SK-N-SH (cell line): ENCODE data around the gene KCTD4. TPM values are rescaled to one million over a fixed set of nuclear protein-coding genes. Genes with fewer than 3 reads are reported as not detected.

Experiments
- CTCF ChIA-PET: fragments of 300-600, 350-600 bp; formaldehyde crosslinking; extraction: SDS; loops from one replicate; lab custom pipeline; 2021; lab: Yijun Ruan, JAX
- POLR2A ChIA-PET: fragments of 350-600 bp; sonication (Branson Sonifier 250); formaldehyde crosslinking; extraction: SDS; loops from one replicate; lab custom pipeline; 2020; ENCODE audit warnings: antibody characterized with exemption, inconsistent platforms; lab: Yijun Ruan, JAX
- DNase-seq: peaks from one replicate; pipeline ENCODE4 v3.0.0; 2012
- H2AFZ ChIP-seq: fragments of 200-600 bp; sonication (generic); 2 replicates; pipeline ENCODE4 v1.8.1; 2016; ENCODE audit warnings: antibody characterized with exemption, mild to moderate bottlenecking, low read depth
- H3F3A ChIP-seq: fragments of 200-600 bp; sonication (generic); replicated peaks from 2 replicates; pipeline ENCODE3; 2016; ENCODE audit warnings: antibody characterized with exemption, mild to moderate bottlenecking; ENCODE audit not compliant: insufficient read depth
- H3K27ac ChIP-seq, 2 experiments: fragments of 200-500 bp in 1 of 2; fragments of 200-600 bp in 1 of 2; sonication (Bioruptor generic) in 1 of 2; sonication (generic), shearing (Covaris generic) in 1 of 2; 2 replicates each; pipeline versions ENCODE4 v1.5.1 to v1.6.1; 2014 to 2016; ENCODE audit warnings: low read depth in 2 of 2, inconsistent platforms in 1 of 2, low read length in 1 of 2, mild to moderate bottlenecking in 1 of 2, mixed read lengths in 1 of 2
- H3K27me3 ChIP-seq: fragments of 200-600 bp; sonication (generic), shearing (Covaris generic); 2 replicates; pipeline ENCODE4 v1.6.1; 2016; ENCODE audit warnings: mixed run types; ENCODE audit not compliant: insufficient read depth
- H3K36me3 ChIP-seq, 2 experiments: fragments of 200-500 bp in 1 of 2; fragments of 200-600 bp in 1 of 2; sonication (Bioruptor generic) in 1 of 2; sonication (generic) in 1 of 2; replicated peaks in 1 of 2; 2 replicates each; pipeline versions ENCODE3 to v1.5.1; 2014 to 2016; ENCODE audit warnings: low read length in 1 of 2, mild to moderate bottlenecking in 1 of 2; ENCODE audit not compliant: insufficient read depth in 2 of 2, control insufficient read depth in 1 of 2
- H3K4me1 ChIP-seq, 2 experiments: fragments of 200-500 bp in 1 of 2; fragments of 200-600 bp in 1 of 2; sonication (Bioruptor generic) in 1 of 2; sonication (generic), shearing (Covaris generic) in 1 of 2; 2 replicates each; pipeline versions ENCODE4 v1.5.1 to v1.6.1; 2014 to 2016; ENCODE audit warnings: low read depth in 1 of 2, low read length in 1 of 2, mixed run types in 1 of 2; ENCODE audit not compliant: insufficient read depth in 2 of 2, control insufficient read depth in 1 of 2
- H3K4me2 ChIP-seq: fragments of 200-600 bp; sonication (generic), shearing (Covaris generic); 2 replicates; pipeline ENCODE4 v1.6.1; 2017; ENCODE audit warnings: mixed run types
- H3K4me3 ChIP-seq, 2 experiments: fragments of 200-500 bp in 1 of 2; fragments of 200-600 bp in 1 of 2; sonication (Bioruptor generic) in 1 of 2; sonication (generic), shearing (Covaris generic) in 1 of 2; 2 replicates each; pipeline versions ENCODE4 v1.5.1 to v1.8.1; 2014 to 2016; ENCODE audit warnings: low read depth in 2 of 2, inconsistent platforms in 1 of 2, low read length in 1 of 2, mild to moderate bottlenecking in 1 of 2, mixed read lengths in 1 of 2, moderate library complexity in 1 of 2
- H3K79me2 ChIP-seq: fragments of 200-600 bp; sonication (generic); 2 replicates; pipeline ENCODE4 v1.8.1; 2017; ENCODE audit warnings: mild to moderate bottlenecking; ENCODE audit not compliant: insufficient read depth
- H3K9ac ChIP-seq: fragments of 200-600 bp; sonication (generic); 2 replicates; pipeline ENCODE4 v1.6.1; 2017; ENCODE audit warnings: mixed run types
- H3K9me2 ChIP-seq: fragments of 200-600 bp; sonication (generic); 2 replicates; pipeline ENCODE4 v1.6.1; 2017; ENCODE audit warnings: mixed run types
- H3K9me3 ChIP-seq: fragments of 200-600 bp; sonication (generic); 2 replicates; pipeline ENCODE4 v1.6.1; 2017; ENCODE audit warnings: mixed run types, mild to moderate bottlenecking, moderate library complexity
- H4K20me1 ChIP-seq: fragments of 200-600 bp; sonication (generic); 2 replicates; pipeline ENCODE4 v1.6.1; 2017; ENCODE audit warnings: mild to moderate bottlenecking, mixed run types; ENCODE audit not compliant: insufficient read depth
- ELF1 ChIP-seq: IDR thresholded peaks from 2 replicates; pipeline ENCODE4 v1.4.0; 2012
- MXI1 ChIP-seq: IDR thresholded peaks from 2 replicates; pipeline ENCODE4 v1.6.1; 2012; ENCODE audit warnings: mild to moderate bottlenecking, low read depth, low read length, improper control_type of control experiment
- PBX3 ChIP-seq: IDR thresholded peaks from 2 replicates; pipeline ENCODE4; 2012
- RCOR1 ChIP-seq: fragments of 150-350 bp; IDR thresholded peaks from 2 replicates; pipeline ENCODE4 v1.6.1; 2017; ENCODE audit warnings: antibody characterized with exemption, low read length
- REST ChIP-seq: IDR thresholded peaks from 2 replicates; pipeline ENCODE4 v1.6.1; 2012; ENCODE audit warnings: mild to moderate bottlenecking, low read depth, low read length, moderate library complexity
- RXRA ChIP-seq: IDR thresholded peaks from 2 replicates; pipeline ENCODE4 v1.4.0; 2012; ENCODE audit warnings: low read depth, mild to moderate bottlenecking, borderline replicate concordance
- TCF12 ChIP-seq: IDR thresholded peaks from 2 replicates; pipeline ENCODE4 v1.4.0; 2012
- USF2 ChIP-seq: fragments of 150-350 bp; IDR thresholded peaks from 2 replicates; pipeline ENCODE4 v1.6.1; 2017; ENCODE audit warnings: antibody characterized with exemption, low read length, low read depth, borderline replicate concordance
- WGBS: methylation state at CpG from one replicate; pipeline ENCODE4 v1.1.6; 2017; ENCODE audit warnings: low lambda C conversion rate; 5-methylcytosine and 5-hydroxymethylcytosine counted together
- polyA plus RNA-seq, 3 experiments: library from polyadenylated mRNA; depleted of rRNA; stranded (reverse); fragments of >200 nt; gene quantifications; 2 replicates each; pipeline ENCODE4 v1.2.3, GENCODE V29; 2012

Gene KCTD4
- polyA plus RNA-seq, 1 of the 3 experiments (the other 2 are of a cell fraction), result 0.56 TPM

- TF ChIP-seq REST, result no peak
- TF ChIP-seq, all 33 proteins: peak for 4
Observed at GRCh38 chr13:45238945-45239795, 38.3 kb upstream of the KCTD4 start (continued).

GRCh38 chr13:45232591-45232990 lies 31.7 kb upstream of the KCTD4 start:
- no peak overlapping the region for H3K4me2 ChIP-seq
- peak overlapping the region in 1 of 2 experiments; percentile 72; a peak in 1 of 4 replicates for H3K27ac ChIP-seq
- 100% methylated on average over 2 of the region's 2 CpGs for WGBS
- no peaks in the 10 kb centered on the region for H3K9me3 ChIP-seq
- peaks cover 0 to 7% of the 10 kb centered on the region in 2 experiments for H3K36me3 ChIP-seq
- H3K4me3 ChIP-seq, result no peak overlapping the region
- peaks cover 21% of the 10 kb centered on the region; the same call in 1 of the 2 replicates for H3K79me2 ChIP-seq
- no peak for DNase-seq
- peaks cover 0 to 9% of the 10 kb centered on the region in 2 experiments; a peak in 1 of 4 replicates for H3K4me1 ChIP-seq
- H3F3A ChIP-seq, result peaks cover 47% of the 10 kb centered on the region
- H3K27me3 ChIP-seq, result no peaks in the 10 kb centered on the region
- no peak overlapping the region for H2AFZ ChIP-seq
- H3K9ac ChIP-seq, result no peak overlapping the region
- no peaks in the 10 kb centered on the region for H4K20me1 ChIP-seq
- ChIA-PET POLR2A (no interaction called here), CTCF (interaction anchor here (1.5 kb wide), 1 partner anchor 15 kb away, joined by 3 read pairs; no protein-coding TSS in a partner anchor)
- TF ChIP-seq USF2 (no peak), ELF1 (no peak), RCOR1 (no peak), MXI1 (no peak), RXRA (no peak)
- no peaks in the 10 kb centered on the region for H3K9me2 ChIP-seq

GRCh38 chr13:45231722-45232121 lies 30.9 kb upstream of the KCTD4 start:
- POLR2A ChIA-PET, result no interaction called here
- peak overlapping the region in 1 of 2 experiments; percentile 72; a peak in 2 of 4 replicates for H3K27ac ChIP-seq
- WGBS, result 23% methylated on average over 1 of the region's 1 CpG

More at GRCh38 chr13:45231722-45232121, 30.9 kb upstream of the KCTD4 start:
- Histone ChIP-seq H4K20me1 (no peaks in the 10 kb centered on the region), H3F3A (peaks cover 40% of the 10 kb centered on the region), H2AFZ (no peak overlapping the region), H3K79me2 (peaks cover 21% of the 10 kb centered on the region; the same call in 1 of the 2 replicates), H3K27me3 (no peaks in the 10 kb centered on the region), H3K36me3 (peaks cover 0 to 3% of the 10 kb centered on the region in 2 experiments), H3K4me1 (peaks cover 0 to 9% of the 10 kb centered on the region in 2 experiments; a peak in 1 of 4 replicates), H3K4me2 (no peak overlapping the region), H3K4me3 (no peak overlapping the region), H3K9me3 (no peaks in the 10 kb centered on the region), H3K9ac (peak overlapping the region; percentile 7; the same call in 1 of the 2 replicates), H3K9me2 (no peaks in the 10 kb centered on the region)
- no peak for TF ChIP-seq TCF12
- TF ChIP-seq PBX3, result 0 out of 2 replicates have a peak, but pooled peaks have one; percentile 22
- CTCF ChIA-PET, result interaction anchor here (1.5 kb wide), 1 partner anchor 16 kb away, joined by 3 read pairs; no protein-coding TSS in a partner anchor
- DNase-seq, result peak; percentile 11
